Keratinocyte (primary cell): ENCODE measurements around the gene ERLEC1.

Experiments used
- CTCF ChIP-seq, 3 experiments: IDR thresholded peaks in 1 of 3; conservative IDR thresholded peaks in 1 of 3; optimal IDR thresholded peaks in 1 of 3; 2 replicates in 2 of 3; 3 replicates in 1 of 3; pipeline versions ENCODE3 to v1.5.1; 2011; ENCODE audit warnings: low read length in 3 of 3, mild to moderate bottlenecking in 3 of 3, moderate library complexity in 2 of 3, control low read depth in 1 of 3, inconsistent platforms in 1 of 3; ENCODE audit not compliant: insufficient read depth in 2 of 3; ENCODE audit errors: extremely low read depth in 1 of 3
- EZH2 ChIP-seq: IDR thresholded peaks from one replicate; pipeline ENCODE4 v1.6.1; 2012; ENCODE audit warnings: inconsistent platforms, mild to moderate bottlenecking, low read length, moderate library complexity

- TF ChIP-seq CTCF (optimal IDR thresholded peaks at IDR 0.05 in 1 of 3, IDR thresholded peaks at IDR 0.05 in 1 of 3, conservative IDR thresholded peaks at IDR 0.05 in 1 of 3; ENCODE audit: extremely low read depth in 1 of 3, insufficient read depth in 2 of 3, low read length in 3 of 3) = no peak
- TF ChIP-seq EZH2 = no peak
These were observed 53.7 kb downstream of the ERLEC1 start for GRCh38 chr2:53840580-53840979.
